IPS DF 6.9 (cell line): Measurements from ENCODE around the gene GAP43.

ENCODE experiments used
- DNase-seq: peaks from one replicate; pipeline ENCODE4 v3.0.0-alpha.2; 2013; ENCODE audit warnings: low read depth, low spot score
- H3K27ac ChIP-seq: one replicate; pipeline ENCODE4 v1.5.1; 2013; ENCODE audit warnings: low read length, control low read depth
- H3K27me3 ChIP-seq: 2 replicates; pipeline ENCODE4 v1.6.1; 2013; ENCODE audit warnings: mild to moderate bottlenecking, low read length; ENCODE audit not compliant: control insufficient read depth, insufficient read depth
- H3K36me3 ChIP-seq: 2 replicates; pipeline ENCODE4 v1.6.1; 2013; ENCODE audit warnings: low read length; ENCODE audit not compliant: control insufficient read depth, insufficient read depth
- H3K4me1 ChIP-seq: 2 replicates; pipeline ENCODE4 v1.6.1; 2013; ENCODE audit warnings: low read length; ENCODE audit not compliant: control insufficient read depth, insufficient read depth
- H3K4me3 ChIP-seq: 2 replicates; pipeline ENCODE4 v1.5.1; 2013; ENCODE audit warnings: mild to moderate bottlenecking, low read length
- H3K9me3 ChIP-seq: 2 replicates; pipeline ENCODE4 v1.6.1; 2013; ENCODE audit warnings: low read length, inconsistent platforms; ENCODE audit not compliant: control insufficient read depth, insufficient read depth
- WGBS: extraction: QIAGEN DNeasy Blood & Tissue Kit; methylation state at CpG from one replicate; pipeline ENCODE4 v1.1.7; 2013; ENCODE audit warnings: mixed read lengths, missing lambda C conversion rate; ENCODE audit not compliant: insufficient read length, insufficient coverage; 5-methylcytosine and 5-hydroxymethylcytosine counted together

The GAP43 gene

GRCh38 chr3:115627180-115628074, 4.1 kb downstream of the GAP43 start:
- Histone ChIP-seq H3K9me3 (no peaks in the 10 kb centered on the region), H3K4me1 (peaks cover 2% of the 10 kb centered on the region; the same call in 1 of the 2 replicates), H3K4me3 (no peak overlapping the region), H3K27ac (no peak overlapping the region), H3K36me3 (no peaks in the 10 kb centered on the region), H3K27me3 (no peaks in the 10 kb centered on the region)
- WGBS: no CpG with 5 or more reads among the region's 3 CpGs
- no peak for DNase-seq

GRCh38 chr3:115628075-115628412, 4.7 kb downstream of the GAP43 start:
- Histone ChIP-seq H3K9me3 (no peaks in the 10 kb centered on the region), H3K27me3 (no peaks in the 10 kb centered on the region), H3K4me3 (no peak overlapping the region), H3K36me3 (no peaks in the 10 kb centered on the region), H3K27ac (no peak overlapping the region), H3K4me1 (peaks cover 2% of the 10 kb centered on the region; the same call in 1 of the 2 replicates)
- WGBS: no CpG with 5 or more reads among the region's 1 CpG
- no peak for DNase-seq

GRCh38 chr3:115630850-115631249, 7.5 kb downstream of the GAP43 start:
- Histone ChIP-seq H3K4me1 (peaks cover 2% of the 10 kb centered on the region; the same call in 1 of the 2 replicates), H3K36me3 (no peaks in the 10 kb centered on the region), H3K27me3 (no peaks in the 10 kb centered on the region), H3K9me3 (no peaks in the 10 kb centered on the region), H3K4me3 (no peak overlapping the region), H3K27ac (no peak overlapping the region)
- no CpG with 5 or more reads among the region's 3 CpGs for WGBS
- DNase-seq: no peak

GRCh38 chr3:115632026-115632425, 8.7 kb downstream of the GAP43 start:
- Histone ChIP-seq H3K36me3 (no peaks in the 10 kb centered on the region), H3K27me3 (no peaks in the 10 kb centered on the region), H3K9me3 (no peaks in the 10 kb centered on the region), H3K4me1 (no peaks in the 10 kb centered on the region), H3K27ac (no peak overlapping the region), H3K4me3 (no peak overlapping the region)
- no peak for DNase-seq

DNA sequence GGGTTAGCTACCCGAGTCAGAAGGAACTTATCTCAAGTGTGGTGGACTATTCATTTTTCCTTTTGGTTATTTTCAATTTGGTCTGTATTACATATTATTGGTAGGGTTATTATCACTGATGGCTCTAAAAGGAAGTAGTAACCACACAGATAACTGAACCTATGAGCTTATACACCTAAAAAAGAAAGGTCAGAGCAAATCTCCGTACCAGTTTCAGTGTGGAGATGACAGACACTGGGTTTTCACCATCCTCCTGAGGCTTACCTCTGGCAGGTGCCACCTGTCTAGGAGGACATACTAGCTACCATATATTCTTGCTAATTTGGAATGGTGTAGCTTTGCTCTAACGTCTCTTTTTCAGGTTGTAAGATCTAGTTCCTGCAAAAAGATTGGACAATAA, 10.2 kb downstream of the GAP43 start:
- H3K27me3 ChIP-seq: no peaks in the 10 kb centered on the region
- no peaks in the 10 kb centered on the region for H3K36me3 ChIP-seq
- H3K27ac ChIP-seq: no peak overlapping the region
- no peaks in the 10 kb centered on the region for H3K9me3 ChIP-seq
- no peaks in the 10 kb centered on the region for H3K4me1 ChIP-seq
- WGBS: no CpG with 5 or more reads among the region's 3 CpGs
- no peak for DNase-seq
- H3K4me3 ChIP-seq: no peak overlapping the region

GRCh38 chr3:115634052-115634451, 10.7 kb downstream of the GAP43 start:
- no peaks in the 10 kb centered on the region for H3K27me3 ChIP-seq
- no peaks in the 10 kb centered on the region for H3K4me1 ChIP-seq
- no peak overlapping the region for H3K4me3 ChIP-seq
- DNase-seq: no peak
- H3K27ac ChIP-seq: no peak overlapping the region
- no CpG with 5 or more reads among the region's 2 CpGs for WGBS
- H3K36me3 ChIP-seq: no peaks in the 10 kb centered on the region
- H3K9me3 ChIP-seq: no peaks in the 10 kb centered on the region

GRCh38 chr3:115635406-115635805, 12.1 kb downstream of the GAP43 start:
- H3K27me3 ChIP-seq: no peaks in the 10 kb centered on the region
- no peak for DNase-seq
- WGBS: no CpG with 5 or more reads among the region's 1 CpG
- no peak overlapping the region for H3K27ac ChIP-seq
- H3K36me3 ChIP-seq: no peaks in the 10 kb centered on the region
- H3K4me1 ChIP-seq: no peaks in the 10 kb centered on the region
- no peak overlapping the region for H3K4me3 ChIP-seq
- H3K9me3 ChIP-seq: no peaks in the 10 kb centered on the region

DNA sequence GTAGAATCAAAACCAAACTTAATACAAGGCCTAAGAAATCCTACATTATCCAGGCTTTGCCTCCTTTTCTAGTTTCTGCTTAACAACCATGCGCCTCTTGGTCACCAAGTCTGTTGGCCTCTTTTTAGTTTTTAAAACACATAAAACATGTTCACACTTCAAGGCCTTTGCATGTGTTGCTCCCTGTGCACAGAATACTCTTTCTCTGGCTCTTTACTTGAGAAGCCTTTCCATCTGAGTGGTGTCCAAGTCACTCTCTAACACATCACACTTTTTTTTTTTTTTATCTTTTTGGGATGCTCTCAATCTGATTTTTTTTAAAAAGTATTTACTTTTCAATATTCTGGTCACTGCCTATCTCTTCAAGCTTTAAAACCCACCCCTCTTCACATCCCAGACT, 14.9 kb downstream of the GAP43 start:
- no CpG with 5 or more reads among the region's 1 CpG for WGBS
- no peak overlapping the region for H3K4me3 ChIP-seq
- no peaks in the 10 kb centered on the region for H3K36me3 ChIP-seq
- H3K27me3 ChIP-seq: no peaks in the 10 kb centered on the region
- DNase-seq: no peak
- no peaks in the 10 kb centered on the region for H3K9me3 ChIP-seq
- H3K27ac ChIP-seq: no peak overlapping the region
- H3K4me1 ChIP-seq: no peaks in the 10 kb centered on the region

- H3K4me1 ChIP-seq: no peaks in the 10 kb centered on the region
- no peak for DNase-seq
- no peaks in the 10 kb centered on the region for H3K9me3 ChIP-seq
- no peaks in the 10 kb centered on the region for H3K36me3 ChIP-seq
- no CpG with 5 or more reads among the region's 1 CpG for WGBS
- no peak overlapping the region for H3K4me3 ChIP-seq
- no peaks in the 10 kb centered on the region for H3K27me3 ChIP-seq
- H3K27ac ChIP-seq: no peak overlapping the region
Measured at GRCh38 chr3:115638991-115639390, 15.7 kb downstream of the GAP43 start.

DNA sequence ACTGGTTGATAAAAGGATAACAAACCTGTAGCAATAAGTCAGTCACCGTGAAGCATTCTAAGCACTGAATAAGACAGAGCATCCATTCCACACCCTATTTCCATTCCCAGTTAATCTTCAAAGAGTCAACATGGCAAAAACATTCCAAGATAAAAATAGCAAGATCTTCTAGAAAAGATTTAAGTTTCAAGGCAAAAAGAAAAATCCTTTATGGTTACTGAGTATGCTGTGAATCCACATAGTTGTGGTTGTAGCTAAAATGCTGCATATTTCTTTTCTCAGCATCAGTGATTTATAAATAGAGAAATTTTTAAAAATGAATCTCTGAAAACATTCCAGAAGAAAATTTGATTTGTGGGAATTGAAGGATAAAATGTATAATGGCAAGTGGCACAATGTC, 21.1 kb downstream of the GAP43 start:
- no peak for DNase-seq
- WGBS: no CpG with 5 or more reads among the region's 1 CpG

More for the DNA sequence above, 21.1 kb downstream of the GAP43 start:
- H3K9me3 ChIP-seq: no peaks in the 10 kb centered on the region
- no peaks in the 10 kb centered on the region for H3K36me3 ChIP-seq
- no peaks in the 10 kb centered on the region for H3K4me1 ChIP-seq
- no peaks in the 10 kb centered on the region for H3K27me3 ChIP-seq
- H3K4me3 ChIP-seq: no peak overlapping the region
- H3K27ac ChIP-seq: no peak overlapping the region
